HFF-Myc (cell line): ENCODE data around the gene PCNX3.

Experiments
- DNase-seq: peaks from one replicate; pipeline ENCODE4 v3.0.0-alpha.2; 2011; ENCODE audit warnings: low read depth; ENCODE audit errors: extremely low read depth
- H3K4me3 ChIP-seq: replicated peaks from 2 replicates; pipeline ENCODE4 v1.5.1; 2011; ENCODE audit warnings: low read depth, mild to moderate bottlenecking, control low read depth, low read length
- CTCF ChIP-seq: IDR thresholded peaks from 2 replicates; pipeline ENCODE4 v1.5.1; 2012; ENCODE audit warnings: mild to moderate bottlenecking, low read depth, low read length, control low read depth; ENCODE audit errors: missing control alignments

Gene PCNX3

GRCh38 chr11:65615229-65615949 lies at the start of gene PCNX3:
PCNX3 (plus strand) TSS chr11:65615776; CDS start chr11:65616312, 536 bp downstream.
- peak; percentile 100 for DNase-seq
- no peak for TF ChIP-seq CTCF
- H3K4me3 ChIP-seq, result peak within 1 kb of the TSS; percentile 76

- no peak for DNase-seq
- H3K4me3 ChIP-seq, result peak overlapping the region; percentile 85
- TF ChIP-seq CTCF, result no peak
Observed at GRCh38 chr11:65569164-65569972, 46.2 kb upstream of the PCNX3 start.

- DNase-seq, result peak; percentile 95
- TF ChIP-seq CTCF, result peak; percentile 52
- H3K4me3 ChIP-seq, result peak within 1 kb of the TSS; percentile 85
Observed at GRCh38 chr11:65569973-65570918, 45.3 kb upstream of the PCNX3 start, which contains the start of gene ZNRD2. ZNRD2 (plus strand) TSS chr11:65570477; CDS start chr11:65570492, 15 bp downstream.

GRCh38 chr11:65571420-65571819 lies 44.2 kb upstream of the PCNX3 start:
- no peak for DNase-seq
- TF ChIP-seq CTCF, result no peak
- peak overlapping the region; percentile 85 for H3K4me3 ChIP-seq

GRCh38 chr11:65571940-65572339 lies 43.6 kb upstream of the PCNX3 start:
- no peak for DNase-seq
- H3K4me3 ChIP-seq, result peak overlapping the region; percentile 85

More at GRCh38 chr11:65571940-65572339, 43.6 kb upstream of the PCNX3 start:
- TF ChIP-seq CTCF, result peak; percentile 27
